H9 (cell line): ENCODE data around the gene GIGYF1. TPM values are rescaled to one million over a fixed set of nuclear protein-coding genes. Genes with fewer than 3 reads are reported as not detected.

Experiments used
- DNase-seq: peaks from one replicate; pipeline ENCODE4 v3.0.0-alpha.2; 2017
- H2AFZ ChIP-seq: one replicate; pipeline ENCODE4 v1.6.1; 2013; ENCODE audit warnings: mild to moderate bottlenecking, low read length, control low read depth, moderate library complexity
- H2AK5ac ChIP-seq: 2 replicates; pipeline ENCODE4 v1.6.1; 2013; ENCODE audit warnings: low read length, control low read depth, mixed read lengths; ENCODE audit not compliant: insufficient read length
- H2BK120ac ChIP-seq: one replicate; pipeline ENCODE4 v1.6.1; 2013; ENCODE audit warnings: low read depth, mild to moderate bottlenecking, low read length, control low read depth, inconsistent platforms; ENCODE audit not compliant: poor library complexity, severe bottlenecking
- H2BK12ac ChIP-seq: 2 replicates; pipeline ENCODE4 v1.6.1; 2013; ENCODE audit warnings: low read length, control low read depth, mixed read lengths, low read depth; ENCODE audit not compliant: insufficient read length
- H2BK15ac ChIP-seq: 2 replicates; pipeline ENCODE4 v1.6.1; 2013; ENCODE audit warnings: low read depth, low read length, control low read depth
- H2BK20ac ChIP-seq: one replicate; pipeline ENCODE4 v1.6.1; 2013; ENCODE audit warnings: low read depth, mild to moderate bottlenecking, low read length, control low read depth, inconsistent platforms; ENCODE audit not compliant: poor library complexity, severe bottlenecking
- H2BK5ac ChIP-seq: 2 replicates; pipeline ENCODE4 v1.6.1; 2013; ENCODE audit warnings: low read length, control low read depth, mixed read lengths; ENCODE audit not compliant: insufficient read length
- H3K14ac ChIP-seq: 2 replicates; pipeline ENCODE4 v1.6.1; 2013; ENCODE audit warnings: low read length, control low read depth; ENCODE audit not compliant: insufficient read depth
- H3K18ac ChIP-seq: 2 replicates; pipeline ENCODE4 v1.6.1; 2013; ENCODE audit warnings: low read depth, mild to moderate bottlenecking, mixed read lengths, low read length, control low read depth; ENCODE audit not compliant: insufficient read length
- H3K23ac ChIP-seq: 2 replicates; pipeline ENCODE4 v1.6.1; 2013; ENCODE audit warnings: low read length, control low read depth, mixed read lengths, low read depth; ENCODE audit not compliant: insufficient read length
- H3K23me2 ChIP-seq: 2 replicates; pipeline ENCODE4 v1.6.1; 2013; ENCODE audit warnings: low read depth, mild to moderate bottlenecking, mixed read lengths, low read length, control low read depth; ENCODE audit not compliant: insufficient read length, poor library complexity, severe bottlenecking
- H3K27ac ChIP-seq: 2 replicates; pipeline ENCODE4 v1.5.1; 2013; ENCODE audit warnings: low read length, control low read depth, mixed read lengths, low read depth; ENCODE audit not compliant: insufficient read length
- H3K27me3 ChIP-seq: 2 replicates; pipeline ENCODE4 v1.6.1; 2013; ENCODE audit warnings: low read length, control low read depth, inconsistent platforms; ENCODE audit not compliant: insufficient read depth
- H3K4ac ChIP-seq: 2 replicates; pipeline ENCODE4 v1.6.1; 2013; ENCODE audit warnings: low read depth, mild to moderate bottlenecking, control low read depth, inconsistent platforms, low read length, moderate library complexity
- H3K4me1 ChIP-seq: 2 replicates; pipeline ENCODE4 v1.6.1; 2013; ENCODE audit warnings: low read length, control low read depth, inconsistent platforms; ENCODE audit not compliant: insufficient read depth
- H3K4me2 ChIP-seq: 2 replicates; pipeline ENCODE4 v1.6.1; 2013; ENCODE audit warnings: low read length, control low read depth, mixed read lengths; ENCODE audit not compliant: insufficient read length, insufficient read depth
- H3K56ac ChIP-seq: 2 replicates; pipeline ENCODE4 v1.6.1; 2013; ENCODE audit warnings: low read depth, mild to moderate bottlenecking, mixed read lengths, low read length, control low read depth; ENCODE audit not compliant: insufficient read length
- H3K79me1 ChIP-seq: 2 replicates; pipeline ENCODE4 v1.6.1; 2013; ENCODE audit warnings: low read depth, mild to moderate bottlenecking, moderate library complexity, low read length, control low read depth, inconsistent platforms; ENCODE audit not compliant: insufficient read depth, poor library complexity, severe bottlenecking
- H3K79me2 ChIP-seq: 2 replicates; pipeline ENCODE4 v1.6.1; 2013; ENCODE audit warnings: low read length, control low read depth, inconsistent platforms; ENCODE audit not compliant: insufficient read depth
- H3K9ac ChIP-seq: 2 replicates; pipeline ENCODE4 v1.6.1; 2013; ENCODE audit warnings: low read length, control low read depth, mixed read lengths; ENCODE audit not compliant: insufficient read length; ENCODE audit errors: extremely low read depth
- H3K9me3 ChIP-seq: one replicate; pipeline ENCODE4 v1.6.1; 2013; ENCODE audit warnings: low read depth, low read length, inconsistent platforms; ENCODE audit not compliant: control insufficient read depth
- H3T11ph ChIP-seq: one replicate; pipeline ENCODE4 v1.6.1; 2013; ENCODE audit warnings: mild to moderate bottlenecking, low read length, control low read depth, inconsistent platforms
- H4K20me1 ChIP-seq: one replicate; pipeline ENCODE4 v1.6.1; 2013; ENCODE audit not compliant: control insufficient read depth, insufficient read length, insufficient read depth
- H4K5ac ChIP-seq: 2 replicates; pipeline ENCODE4 v1.6.1; 2013; ENCODE audit warnings: low read depth, mild to moderate bottlenecking, mixed read lengths, low read length, control low read depth; ENCODE audit not compliant: insufficient read length
- H4K8ac ChIP-seq: replicated peaks from 2 replicates; pipeline ENCODE4 v1.6.1; 2013; ENCODE audit warnings: low read length, control low read depth, mixed read lengths, low read depth; ENCODE audit not compliant: insufficient read length
- H4K91ac ChIP-seq: 2 replicates; pipeline ENCODE4 v1.6.1; 2013; ENCODE audit warnings: low read depth, mild to moderate bottlenecking, moderate library complexity, mixed read lengths, low read length, control low read depth; ENCODE audit not compliant: insufficient read length
- H3K27ac Mint-ChIP-seq, 3 experiments: 2 replicates in 2 of 3; 3 replicates in 1 of 3; pipeline ENCODE4 v1.8.0; 2020 to 2021; ENCODE audit warnings: mixed read lengths in 3 of 3, mild to moderate bottlenecking in 1 of 3, moderate library complexity in 1 of 3
- H3K27me3 Mint-ChIP-seq: 2 replicates; pipeline ENCODE4 v1.8.0; 2021; ENCODE audit warnings: low read depth, mild to moderate bottlenecking, moderate library complexity, mixed read lengths
- H3K36me3 Mint-ChIP-seq, 3 experiments: 2 replicates in 2 of 3; 3 replicates in 1 of 3; pipeline ENCODE4 v1.8.0; 2020 to 2021; ENCODE audit warnings: low read depth in 3 of 3, mixed read lengths in 3 of 3; ENCODE audit not compliant: insufficient read depth in 1 of 3
- H3K4me1 Mint-ChIP-seq, 2 experiments: 2 replicates each; pipeline ENCODE4 v1.8.0; 2020; ENCODE audit warnings: mixed read lengths in 2 of 2
- H3K4me3 Mint-ChIP-seq, 2 experiments: 2 replicates in 1 of 2; 3 replicates in 1 of 2; pipeline ENCODE4 v1.8.0; 2020 to 2021; ENCODE audit warnings: mild to moderate bottlenecking in 2 of 2, mixed read lengths in 2 of 2, moderate library complexity in 1 of 2
- H3K9me3 Mint-ChIP-seq, 2 experiments: 2 replicates in 1 of 2; 3 replicates in 1 of 2; pipeline ENCODE4 v1.8.0; 2020; ENCODE audit warnings: mild to moderate bottlenecking in 2 of 2, mixed read lengths in 2 of 2, moderate library complexity in 1 of 2
- WGBS: extraction: QIAGEN DNeasy Blood & Tissue Kit; methylation state at CpG from one replicate; pipeline ENCODE4 v1.1.7; 2013; ENCODE audit warnings: missing lambda C conversion rate, low lambda C conversion rate, mixed read lengths; ENCODE audit not compliant: insufficient read length; ENCODE audit errors: extremely low coverage; 5-methylcytosine and 5-hydroxymethylcytosine counted together
- total RNA-seq: library from RNA; stranded (reverse); gene quantifications from 2 replicates; pipeline ENCODE4 v1.2.1, GENCODE V29; 2021
- TF ChIP-seq, protein P1 (sequence below): fragments of 200-600 bp; sonication (generic); conservative IDR thresholded peaks from 3 replicates; pipeline ENCODE4 v1.8.0; 2021; ENCODE audit warnings: antibody characterized with exemption, mild to moderate bottlenecking

The GIGYF1 gene
- total RNA-seq, 1 experiment from 2014 or later, result 104 TPM

DNA sequence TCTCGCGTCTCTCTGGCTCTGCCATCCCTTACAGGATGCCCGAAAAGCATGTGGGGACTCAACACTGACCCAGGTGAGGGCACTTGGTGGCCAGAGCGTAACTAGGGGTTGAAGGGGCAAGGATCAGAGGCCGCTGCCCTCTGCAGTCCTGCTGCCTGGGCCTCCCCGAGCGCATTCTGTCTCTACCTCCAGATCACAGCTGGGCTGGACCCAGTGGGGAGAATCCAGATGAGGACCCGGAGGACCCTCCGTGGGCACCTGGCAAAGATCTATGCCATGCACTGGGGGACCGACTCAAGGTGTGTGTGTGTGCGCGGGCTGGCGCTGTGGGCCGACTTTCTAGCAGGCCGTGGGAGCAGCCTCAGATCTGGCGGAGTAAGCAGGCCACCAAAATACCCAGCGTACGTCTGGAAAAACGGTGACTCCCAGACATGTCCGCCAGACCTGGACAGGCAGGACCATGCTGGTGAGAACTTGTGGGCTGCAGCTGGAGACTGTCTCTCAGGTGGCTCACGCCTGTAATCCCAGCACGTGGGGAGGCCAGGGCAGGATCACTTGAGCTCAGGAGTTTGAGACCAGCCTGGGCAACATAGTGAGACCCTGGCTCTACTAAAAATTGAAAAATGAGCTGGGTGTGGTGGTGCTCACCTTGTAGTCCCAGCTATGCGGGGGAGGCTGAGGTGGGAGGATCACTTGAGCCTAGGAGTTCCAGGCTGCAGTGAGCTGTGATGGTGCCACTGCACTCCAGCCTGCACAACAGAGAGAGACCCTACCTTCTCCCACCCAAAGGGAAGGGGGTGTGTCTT, 17.3 kb downstream of the GIGYF1 start:
- H4K20me1 ChIP-seq, result no peaks in the 10 kb centered on the region
- H3K27me3 Mint-ChIP-seq, result peaks cover 18% of the 10 kb centered on the region
- peaks cover 6 to 21% of the 10 kb centered on the region in 2 experiments for H3K4me1 Mint-ChIP-seq
- H3K9me3 Mint-ChIP-seq, result no peaks in the 10 kb centered on the region
- no peak overlapping the region for H2BK20ac ChIP-seq
- H2BK15ac ChIP-seq, result no peak overlapping the region
- H3K56ac ChIP-seq, result no peak overlapping the region
- H4K8ac ChIP-seq, result no peak overlapping the region
- DNase-seq, result no peak
- H3K36me3 Mint-ChIP-seq, result peaks cover 10 to 39% (median 36%) of the 10 kb centered on the region in 3 experiments; a peak in 6 of 7 replicates
- no peak overlapping the region for H2BK120ac ChIP-seq
- H3K23ac ChIP-seq, result no peak overlapping the region
- no peaks in the 10 kb centered on the region for H3K27me3 ChIP-seq
- H3K27ac ChIP-seq, result no peak overlapping the region
- H2BK12ac ChIP-seq, result no peak overlapping the region
- H3K14ac ChIP-seq, result no peak overlapping the region
- H3K79me2 ChIP-seq, result no peaks in the 10 kb centered on the region
- peaks cover 20% of the 10 kb centered on the region for H3K23me2 ChIP-seq
- no peak overlapping the region for H2AK5ac ChIP-seq
- no peak overlapping the region for H4K91ac ChIP-seq
- H2AFZ ChIP-seq, result no peak overlapping the region
- peak overlapping the region; percentile 61 to 80 for H3K4me3 Mint-ChIP-seq
- H3T11ph ChIP-seq, result no peak overlapping the region
- H2BK5ac ChIP-seq, result no peak overlapping the region
- no peaks in the 10 kb centered on the region for H3K79me1 ChIP-seq
- H3K9ac ChIP-seq, result no peak overlapping the region
- H3K9me3 ChIP-seq, result no peaks in the 10 kb centered on the region
- no CpG with 5 or more reads among the region's 23 CpGs for WGBS
- no peak overlapping the region for H3K18ac ChIP-seq
- no peak overlapping the region for H4K5ac ChIP-seq
- no peaks in the 10 kb centered on the region for H3K4me1 ChIP-seq
- H3K4me2 ChIP-seq, result no peak overlapping the region
- peak overlapping the region in 2 of 3 experiments; percentile 29 to 57; a peak in 2 of 7 replicates for H3K27ac Mint-ChIP-seq
- TF ChIP-seq, protein P1, sequence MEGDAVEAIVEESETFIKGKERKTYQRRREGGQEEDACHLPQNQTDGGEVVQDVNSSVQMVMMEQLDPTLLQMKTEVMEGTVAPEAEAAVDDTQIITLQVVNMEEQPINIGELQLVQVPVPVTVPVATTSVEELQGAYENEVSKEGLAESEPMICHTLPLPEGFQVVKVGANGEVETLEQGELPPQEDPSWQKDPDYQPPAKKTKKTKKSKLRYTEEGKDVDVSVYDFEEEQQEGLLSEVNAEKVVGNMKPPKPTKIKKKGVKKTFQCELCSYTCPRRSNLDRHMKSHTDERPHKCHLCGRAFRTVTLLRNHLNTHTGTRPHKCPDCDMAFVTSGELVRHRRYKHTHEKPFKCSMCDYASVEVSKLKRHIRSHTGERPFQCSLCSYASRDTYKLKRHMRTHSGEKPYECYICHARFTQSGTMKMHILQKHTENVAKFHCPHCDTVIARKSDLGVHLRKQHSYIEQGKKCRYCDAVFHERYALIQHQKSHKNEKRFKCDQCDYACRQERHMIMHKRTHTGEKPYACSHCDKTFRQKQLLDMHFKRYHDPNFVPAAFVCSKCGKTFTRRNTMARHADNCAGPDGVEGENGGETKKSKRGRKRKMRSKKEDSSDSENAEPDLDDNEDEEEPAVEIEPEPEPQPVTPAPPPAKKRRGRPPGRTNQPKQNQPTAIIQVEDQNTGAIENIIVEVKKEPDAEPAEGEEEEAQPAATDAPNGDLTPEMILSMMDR, result no peak
- no peak overlapping the region for H3K4ac ChIP-seq
